Motor neuron (in vitro differentiated cells): ENCODE results near the gene FGF16. TPM values are rescaled to one million over a fixed set of nuclear protein-coding genes. Genes with fewer than 3 reads are reported as not detected.
A peak's percentile ranks its signal among the peaks of the same experiment; 100 is the strongest.

ENCODE experiments used
- ATAC-seq, 8 experiments: fragments of 200-7000 bp; cut with Tn5 transposase; replicated peaks in 6 of 8; 2 replicates each; pipeline ENCODE4 v1.8.0; 2021; ENCODE audit warnings: mild to moderate bottlenecking in 8 of 8, moderate library complexity in 8 of 8
- H3K27ac ChIP-seq, 2 donors: fragments of 250-450 bp; sonication (Bioruptor Pico); 2 replicates each; pipeline ENCODE4 v1.9.0; 2021; ENCODE audit warnings: antibody characterized with exemption in 2 of 2, mild to moderate bottlenecking in 2 of 2, moderate library complexity in 1 of 2
- H3K4me1 ChIP-seq, 2 donors: fragments of 250-450 bp; sonication (Bioruptor Pico); replicated peaks in 1 of 2; 2 replicates each; pipeline ENCODE4 v1.6.1; 2021; ENCODE audit warnings: antibody characterized with exemption in 2 of 2, mild to moderate bottlenecking in 2 of 2, moderate library complexity in 1 of 2
- H3K4me3 ChIP-seq, 5 donors: fragments of 250-450 bp; sonication (Bioruptor Pico); 2 replicates each; pipeline ENCODE4 v1.9.0; 2021; ENCODE audit warnings: antibody characterized with exemption in 5 of 5, mild to moderate bottlenecking in 5 of 5, moderate library complexity in 4 of 5
- whole genome bisulfite sequencing, 10 experiments: fragments of 450-650 bp; shearing (Covaris generic); methylation state at CpG; one replicate each; pipeline ENCODE4 v1.0.0; 2022; 5-methylcytosine and 5-hydroxymethylcytosine counted together
- in situ Hi-C, 9 experiments: fragments of 400-800 bp; cut with MboI; loops; one replicate each; pipeline ENCODE4 v1.15.0; 2021; ENCODE audit warnings: low sequenced_read_pairs in 9 of 9, low pct_unique_long_range_greater_than_20kb in 2 of 9; ENCODE audit not compliant: unreplicated experiment in 9 of 9
- total RNA-seq, 8 experiments: library from RNA; unstranded; fragments of 300-600 nt; gene quantifications; 2 replicates each; pipeline versions ENCODE4 v1.2.3 to v1.2.4, GENCODE V29; 2022

The FGF16 gene
- total RNA-seq, 8 experiments from 2014 or later: 0.50 to 3.3 (median 0.81) TPM; not detected in 5

DNA sequence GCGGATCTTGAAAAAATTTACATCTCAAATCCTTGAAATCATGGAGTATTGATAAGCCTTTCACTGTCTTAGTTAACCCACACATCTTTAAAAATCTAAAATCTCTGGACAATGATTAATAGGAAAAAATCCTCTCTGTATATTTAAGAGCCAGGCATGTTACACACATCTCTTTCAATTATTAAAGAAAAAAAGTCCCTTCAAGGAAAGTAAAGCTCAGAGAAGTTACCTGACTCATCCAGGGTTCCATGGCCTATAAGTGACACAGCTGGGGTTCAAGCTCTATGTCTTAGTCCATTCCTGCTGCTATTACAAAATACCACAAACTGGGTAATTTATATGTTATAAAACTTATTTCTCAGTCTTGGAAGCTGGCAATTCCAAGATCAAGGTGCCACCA lies 14.2 kb upstream of the FGF16 start:
- ATAC-seq: no peak
- Histone ChIP-seq H3K4me3 (no peak overlapping the region), H3K4me1 (no peaks in the 10 kb centered on the region), H3K27ac (no peak overlapping the region)
- WGBS, 10 experiments: 20 to 100% (median 40%) methylated on average over 1 of the region's 1 CpG; no CpG with 5 or more reads in 7 of the 10 experiments
- in situ Hi-C loops: no loop called here

GRCh38 chrX:77434962-77435361 lies 12.2 kb upstream of the FGF16 start:
- in situ Hi-C loops: no loop called here
- Histone ChIP-seq H3K27ac (no peak overlapping the region), H3K4me3 (no peak overlapping the region), H3K4me1 (no peaks in the 10 kb centered on the region)
- no peak for ATAC-seq
- 29 to 100% (median 82%) methylated on average over 1 to 3 of the region's 3 CpGs; no CpG with 5 or more reads in 2 of the 10 experiments for WGBS, 10 experiments

DNA sequence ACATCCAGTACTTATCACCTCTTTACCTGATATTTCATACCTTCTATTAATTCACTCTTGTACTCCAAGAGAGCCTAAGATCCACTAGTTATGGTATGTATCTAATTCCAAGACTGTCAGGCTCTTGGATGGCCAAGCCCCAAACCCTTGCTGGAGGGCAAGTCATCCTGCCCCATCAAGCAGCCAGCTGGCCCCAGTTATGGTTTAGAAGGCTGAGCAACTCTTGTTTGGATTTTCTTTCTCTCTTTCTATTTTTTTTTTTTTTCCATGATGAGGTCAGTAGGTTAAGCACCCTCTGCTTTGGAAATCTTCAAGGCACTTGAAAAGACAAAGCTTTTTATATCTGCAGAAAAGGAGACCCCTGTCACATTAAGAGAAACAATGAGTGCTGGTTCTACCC lies 10.9 kb upstream of the FGF16 start:
- in situ Hi-C loops: no loop called here
- no peak overlapping the region for H3K27ac ChIP-seq

GRCh38 chrX:77436682-77437081 lies 10.5 kb upstream of the FGF16 start:
- in situ Hi-C loops: no loop called here
- H3K27ac ChIP-seq: no peak overlapping the region
- 69 to 100% methylated on average over 1 of the region's 1 CpG; no CpG with 5 or more reads in 8 of the 10 experiments for WGBS, 10 experiments
- peak in 1 of 8 experiments; percentile 57 for ATAC-seq
- no peak overlapping the region for H3K4me3 ChIP-seq
- H3K4me1 ChIP-seq: no peaks in the 10 kb centered on the region

More for the DNA sequence above, 10.9 kb upstream of the FGF16 start:
- no peak for ATAC-seq
- no peaks in the 10 kb centered on the region for H3K4me1 ChIP-seq
- no peak overlapping the region for H3K4me3 ChIP-seq

DNA sequence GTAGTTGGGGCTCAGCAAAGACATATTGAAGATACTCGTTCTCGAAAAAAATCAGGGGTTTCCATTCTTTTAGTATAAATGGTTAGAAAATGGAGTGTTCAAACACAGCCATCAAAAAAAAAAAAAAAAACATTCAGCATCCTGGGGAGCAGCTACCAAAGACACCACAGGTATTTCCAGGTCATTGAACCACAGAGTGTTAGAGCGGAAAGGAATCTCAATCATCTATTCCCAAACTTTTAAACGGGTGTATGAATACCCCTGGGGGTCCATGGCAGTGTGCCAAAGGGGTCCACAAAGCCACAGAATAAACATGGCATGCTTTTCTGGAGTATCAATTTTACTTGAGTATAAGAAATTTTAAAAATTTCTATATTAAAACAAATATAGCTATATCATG lies 6.9 kb upstream of the FGF16 start:
- no peak for ATAC-seq
- H3K4me1 ChIP-seq: no peaks in the 10 kb centered on the region
- whole genome bisulfite sequencing, 10 experiments: 20 to 83% (median 49%) methylated on average over 2 to 4 of the region's 4 CpGs; no CpG with 5 or more reads in 6 of the 10 experiments
- no peak overlapping the region for H3K4me3 ChIP-seq
- in situ Hi-C loops: no loop called here
- no peak overlapping the region for H3K27ac ChIP-seq

- WGBS, 10 experiments: 0 to 100% (median 40%) methylated on average over 1 of the region's 1 CpG; no CpG with 5 or more reads in 5 of the 10 experiments
These were observed 6.2 kb upstream of the FGF16 start for GRCh38 chrX:77441033-77441432.

DNA sequence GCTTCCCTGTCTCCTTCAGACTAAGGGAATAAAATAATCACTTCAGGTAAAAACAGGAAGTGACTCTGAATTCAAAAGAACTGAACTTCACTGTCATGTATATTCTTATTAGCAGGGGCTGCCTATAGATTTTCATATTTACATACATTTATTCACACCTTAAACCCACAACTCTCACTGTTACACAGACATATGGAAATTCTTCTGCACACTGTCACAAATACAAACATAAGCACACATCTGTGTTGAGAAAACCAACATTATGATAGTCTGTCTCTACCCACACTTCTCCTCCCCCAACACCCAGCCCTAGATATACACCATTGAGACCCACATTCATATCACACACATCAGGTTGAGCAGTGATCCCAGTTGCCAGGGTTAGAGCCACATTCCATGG lies 5.7 kb upstream of the FGF16 start:
- no peak overlapping the region for H3K4me3 ChIP-seq
- peak in 1 of 8 experiments; percentile 25 for ATAC-seq
- in situ Hi-C loops: no loop called here
- no peaks in the 10 kb centered on the region for H3K4me1 ChIP-seq
- no peak overlapping the region for H3K27ac ChIP-seq

More at GRCh38 chrX:77441033-77441432, 6.2 kb upstream of the FGF16 start:
- peak in 3 of 8 experiments; percentile 36 to 85 (median 50) for ATAC-seq
- H3K27ac ChIP-seq: no peak overlapping the region
- no peaks in the 10 kb centered on the region for H3K4me1 ChIP-seq
- no peak overlapping the region for H3K4me3 ChIP-seq
- in situ Hi-C loops: no loop called here

DNA sequence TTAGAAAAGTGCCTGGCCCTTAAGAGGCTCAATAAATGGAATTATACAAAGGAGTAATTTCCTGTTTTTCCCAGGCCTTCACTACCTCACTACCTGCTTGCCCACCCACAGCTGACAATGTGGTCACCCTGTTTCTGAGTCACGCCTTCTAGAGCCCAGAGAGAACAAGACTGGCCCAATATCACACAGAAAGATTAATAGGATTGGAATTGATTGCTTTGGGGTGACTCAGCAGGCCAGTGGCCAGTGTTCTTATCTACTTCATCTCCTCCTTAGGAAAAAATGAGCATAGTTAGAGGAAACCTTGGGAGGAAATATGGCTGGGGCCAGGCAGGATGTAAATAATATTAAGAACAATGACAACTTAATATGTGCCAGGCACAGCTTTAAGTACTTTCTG lies 4.5 kb upstream of the FGF16 start:
- peak in 7 of 8 experiments; percentile 51 to 92 (median 68) for ATAC-seq

GRCh38 chrX:77444075-77444474 lies 3.1 kb upstream of the FGF16 start:
- 60% methylated on average over 1 of the region's 1 CpG; no CpG with 5 or more reads in 9 of the 10 experiments for WGBS, 10 experiments
- Histone ChIP-seq H3K27ac (no peak overlapping the region), H3K4me3 (no peak overlapping the region), H3K4me1 (no peaks in the 10 kb centered on the region)
- ATAC-seq: no peak
- in situ Hi-C loops: no loop called here

More for the DNA sequence above, 4.5 kb upstream of the FGF16 start:
- in situ Hi-C loops: no loop called here
- WGBS, 10 experiments: 38 to 100% (median 100%) methylated on average over 1 of the region's 1 CpG; no CpG with 5 or more reads in 7 of the 10 experiments
- no peak overlapping the region for H3K4me3 ChIP-seq
- no peaks in the 10 kb centered on the region for H3K4me1 ChIP-seq
- no peak overlapping the region for H3K27ac ChIP-seq

GRCh38 chrX:77444545-77444944 lies 2.6 kb upstream of the FGF16 start:
- no peak overlapping the region for H3K4me3 ChIP-seq
- ATAC-seq: no peak
- H3K4me1 ChIP-seq: no peaks in the 10 kb centered on the region
- 40 to 100% (median 54%) methylated on average over 1 to 3 of the region's 3 CpGs; no CpG with 5 or more reads in 7 of the 10 experiments for WGBS, 10 experiments
- no peak overlapping the region for H3K27ac ChIP-seq
- in situ Hi-C loops: no loop called here

DNA sequence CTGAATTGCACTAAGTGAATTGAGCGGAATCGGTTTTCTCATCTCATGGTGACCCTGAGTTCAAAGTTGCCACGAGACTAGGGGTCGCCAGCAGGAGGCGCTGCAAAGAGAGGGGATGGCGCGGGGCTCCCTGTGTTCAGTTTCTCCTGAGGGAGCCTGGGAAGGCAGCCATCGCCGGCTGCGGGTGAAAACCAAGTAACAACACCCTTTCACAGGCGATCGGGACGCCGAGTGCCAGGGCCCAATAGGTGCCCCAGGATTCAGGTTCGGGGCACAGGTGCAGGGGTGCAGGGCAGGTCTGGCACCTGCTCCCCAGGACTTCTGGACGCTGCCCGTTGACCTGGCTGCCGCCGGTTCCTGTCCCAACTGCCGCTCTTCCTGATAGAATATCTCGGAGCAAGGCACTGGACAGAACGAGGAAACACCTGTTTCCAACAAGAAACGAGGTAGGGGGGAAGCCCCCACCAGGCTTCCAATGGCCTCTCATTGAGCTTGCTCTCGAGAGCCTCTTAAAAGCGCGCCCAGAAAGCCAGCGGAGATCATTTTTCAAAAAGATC lies 1.1 kb upstream of the FGF16 start:
- Histone ChIP-seq H3K4me3 (no peak overlapping the region), H3K4me1 (no peaks in the 10 kb centered on the region), H3K27ac (no peak overlapping the region)
- in situ Hi-C loops: no loop called here
- 30 to 70% (median 35%) methylated on average over 2 to 4 of the region's 27 CpGs; no CpG with 5 or more reads in 7 of the 10 experiments for WGBS, 10 experiments
- peak in 1 of 8 experiments; percentile 7 for ATAC-seq

DNA sequence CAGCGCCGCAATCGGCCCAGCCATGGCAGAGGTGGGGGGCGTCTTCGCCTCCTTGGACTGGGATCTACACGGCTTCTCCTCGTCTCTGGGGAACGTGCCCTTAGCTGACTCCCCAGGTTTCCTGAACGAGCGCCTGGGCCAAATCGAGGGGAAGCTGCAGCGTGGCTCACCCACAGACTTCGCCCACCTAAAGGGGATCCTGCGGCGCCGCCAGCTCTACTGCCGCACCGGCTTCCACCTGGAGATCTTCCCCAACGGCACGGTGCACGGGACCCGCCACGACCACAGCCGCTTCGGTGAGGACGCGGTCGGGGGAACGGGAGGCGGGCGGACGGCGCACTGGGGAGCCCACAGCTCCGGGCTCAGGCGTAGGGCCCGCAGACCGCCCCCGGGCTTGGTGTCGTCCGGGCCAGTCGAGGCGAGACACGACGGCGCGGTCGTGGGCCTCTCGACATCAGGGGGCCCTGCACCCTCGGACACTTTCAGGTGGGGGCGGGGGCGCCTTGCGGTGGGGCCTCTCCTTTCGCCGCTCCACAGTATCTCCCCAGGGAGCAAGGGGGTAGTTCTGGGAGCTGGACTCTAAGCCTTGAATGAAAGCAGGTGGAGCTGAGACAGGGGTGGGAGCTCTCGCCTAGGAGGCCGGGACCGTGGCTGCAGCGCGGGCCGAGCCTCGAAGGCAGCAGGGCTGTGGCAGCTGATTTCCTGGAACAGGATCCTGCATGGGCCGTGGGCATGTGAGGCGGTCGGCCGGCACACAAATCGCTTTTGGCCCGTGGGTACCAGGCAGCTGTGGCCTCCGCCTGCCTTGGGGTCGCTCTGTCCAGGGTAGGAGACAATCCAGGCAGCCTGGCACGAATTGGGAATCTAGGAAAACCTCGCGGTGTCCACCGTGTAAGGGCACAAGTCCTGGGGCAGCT lies 722 bp downstream of the FGF16 start:
- ATAC-seq: no peak
- peak overlapping the region in 4 of 5 donors; percentile 6 to 15 (median 10) for H3K4me3 ChIP-seq
- in situ Hi-C loops: no loop called here
- H3K27ac ChIP-seq: no peak overlapping the region
- WGBS, 10 experiments: 77% methylated on average over 3 of the region's 73 CpGs; no CpG with 5 or more reads in 9 of the 10 experiments
- no peaks in the 10 kb centered on the region for H3K4me1 ChIP-seq

- no peak for ATAC-seq
- in situ Hi-C loops: no loop called here
- 17% methylated on average over 1 of the region's 3 CpGs; no CpG with 5 or more reads in 9 of the 10 experiments for WGBS, 10 experiments
These were observed 3.2 kb downstream of the FGF16 start for GRCh38 chrX:77450415-77450814.

More at GRCh38 chrX:77450415-77450814, 3.2 kb downstream of the FGF16 start:
- Histone ChIP-seq H3K4me3 (no peak overlapping the region), H3K27ac (no peak overlapping the region), H3K4me1 (no peaks in the 10 kb centered on the region)
